Osteoblast (primary cell): ENCODE data around the gene OGFRL1. TPM values are rescaled to one million over a fixed set of nuclear protein-coding genes. Genes with fewer than 3 reads are reported as not detected.
A peak's percentile ranks its signal among the peaks of the same experiment; 100 is the strongest.

ENCODE experiments used
- DNase-seq: peaks from one replicate; pipeline ENCODE4 v3.0.0; 2011; ENCODE audit warnings: low spot score, mixed read lengths; ENCODE audit not compliant: insufficient read length; ENCODE audit errors: missing footprints
- H2AFZ ChIP-seq: 2 replicates; pipeline ENCODE4 v1.6.0; 2011; ENCODE audit warnings: mild to moderate bottlenecking, low read length
- H3K27ac ChIP-seq: 2 replicates; pipeline ENCODE4 v1.5.1; 2011; ENCODE audit warnings: mild to moderate bottlenecking, low read depth, low read length, moderate library complexity
- H3K27me3 ChIP-seq: 2 replicates; pipeline ENCODE4 v1.6.0; 2012; ENCODE audit warnings: mild to moderate bottlenecking, control low read depth, inconsistent platforms, low read length, moderate library complexity; ENCODE audit not compliant: insufficient read depth
- H3K36me3 ChIP-seq: 2 replicates; pipeline ENCODE4 v1.5.1; 2011; ENCODE audit warnings: mild to moderate bottlenecking, low read length, control low read depth, moderate library complexity; ENCODE audit not compliant: insufficient read depth
- H3K4me1 ChIP-seq: 2 replicates; pipeline ENCODE4 v1.5.1; 2011; ENCODE audit warnings: mild to moderate bottlenecking, low read length, control low read depth, moderate library complexity; ENCODE audit not compliant: insufficient read depth
- H3K4me2 ChIP-seq: 2 replicates; pipeline ENCODE4 v1.6.0; 2011; ENCODE audit warnings: mild to moderate bottlenecking, low read length; ENCODE audit not compliant: insufficient read depth
- H3K4me3 ChIP-seq: fragments of 200-600 bp; sonication (generic); 3 replicates; pipeline ENCODE4 v1.5.1; 2012; ENCODE audit warnings: mild to moderate bottlenecking, low read length, inconsistent platforms; ENCODE audit not compliant: insufficient read depth
- H3K79me2 ChIP-seq: 2 replicates; pipeline ENCODE4 v1.6.0; 2012; ENCODE audit warnings: mild to moderate bottlenecking, low read length, control low read depth, inconsistent platforms; ENCODE audit not compliant: insufficient read depth
- H3K9me3 ChIP-seq: 2 replicates; pipeline ENCODE4 v1.5.1; 2011; ENCODE audit warnings: low read depth, low read length, control low read depth
- H4K20me1 ChIP-seq: 2 replicates; pipeline ENCODE4 v1.6.0; 2012; ENCODE audit warnings: mild to moderate bottlenecking, low read length, control low read depth; ENCODE audit not compliant: insufficient read depth
- CTCF ChIP-seq: IDR thresholded peaks from 2 replicates; pipeline ENCODE4 v1.5.1; 2011; ENCODE audit warnings: mild to moderate bottlenecking, low read depth, low read length, moderate library complexity; ENCODE audit errors: extremely low read depth
- total RNA-seq: library from RNA; depleted of rRNA; stranded (reverse); fragments of >200 nt; gene quantifications from 2 replicates; pipeline ENCODE4 v1.2.3, GENCODE V29; 2012

The OGFRL1 gene
- total RNA-seq, 1 donor = 15.9 TPM

GRCh38 chr6:71330501-71330900 is 41.9 kb downstream of the OGFRL1 start:
- H3K4me3 ChIP-seq = no peak overlapping the region
- no peak overlapping the region for H2AFZ ChIP-seq
- no peak overlapping the region for H3K4me2 ChIP-seq
- no peaks in the 10 kb centered on the region for H3K36me3 ChIP-seq
- no peak overlapping the region for H3K27ac ChIP-seq
- H4K20me1 ChIP-seq = no peaks in the 10 kb centered on the region
- H3K27me3 ChIP-seq = no peaks in the 10 kb centered on the region
- DNase-seq = no peak
- peaks cover 3% of the 10 kb centered on the region for H3K79me2 ChIP-seq
- H3K9me3 ChIP-seq = no peaks in the 10 kb centered on the region
- TF ChIP-seq CTCF = no peak
- peaks cover 19% of the 10 kb centered on the region for H3K4me1 ChIP-seq

- no peaks in the 10 kb centered on the region for H3K9me3 ChIP-seq
- no peak for DNase-seq
- TF ChIP-seq CTCF = no peak
- H3K4me2 ChIP-seq = no peak overlapping the region
- H3K27me3 ChIP-seq = no peaks in the 10 kb centered on the region
- no peaks in the 10 kb centered on the region for H3K36me3 ChIP-seq
- no peak overlapping the region for H2AFZ ChIP-seq
- H3K27ac ChIP-seq = no peak overlapping the region
- H3K79me2 ChIP-seq = peaks cover 5% of the 10 kb centered on the region
- peaks cover 19% of the 10 kb centered on the region for H3K4me1 ChIP-seq
- H3K4me3 ChIP-seq = no peak overlapping the region
- H4K20me1 ChIP-seq = no peaks in the 10 kb centered on the region
Observed at GRCh38 chr6:71332012-71332411, 43.4 kb downstream of the OGFRL1 start.

- no peak for TF ChIP-seq CTCF
- H3K27ac ChIP-seq = peak overlapping the region; percentile 85
Observed at GRCh38 chr6:71333050-71333449, 44.4 kb downstream of the OGFRL1 start.

GRCh38 chr6:71333697-71334096 is 45.1 kb downstream of the OGFRL1 start:
- Histone ChIP-seq H3K4me3 (no peak overlapping the region), H3K9me3 (no peaks in the 10 kb centered on the region), H3K79me2 (peaks cover 5% of the 10 kb centered on the region), H3K27ac (peak overlapping the region; percentile 85), H3K4me2 (peak overlapping the region; percentile 3), H4K20me1 (no peaks in the 10 kb centered on the region), H3K4me1 (peaks cover 19% of the 10 kb centered on the region), H3K27me3 (no peaks in the 10 kb centered on the region), H2AFZ (peak overlapping the region; percentile 27), H3K36me3 (no peaks in the 10 kb centered on the region)
- DNase-seq = peak; percentile 57
- no peak for TF ChIP-seq CTCF

More at GRCh38 chr6:71333050-71333449, 44.4 kb downstream of the OGFRL1 start:
- Histone ChIP-seq H3K36me3 (no peaks in the 10 kb centered on the region), H3K4me3 (no peak overlapping the region), H3K79me2 (peaks cover 5% of the 10 kb centered on the region), H3K4me2 (no peak overlapping the region), H2AFZ (no peak overlapping the region), H4K20me1 (no peaks in the 10 kb centered on the region), H3K27me3 (no peaks in the 10 kb centered on the region), H3K4me1 (peaks cover 19% of the 10 kb centered on the region), H3K9me3 (no peaks in the 10 kb centered on the region)
- DNase-seq = no peak
